Endothelial cell of umbilical vein (primary cell): ENCODE data around the gene STX4. TPM values are rescaled to one million over a fixed set of nuclear protein-coding genes. Genes with fewer than 3 reads are reported as not detected.

Experiments
- BruUV-seq: library from RNA; stranded (reverse); fragments of 400-500 nt; replicated peaks from 2 replicates; lab custom pipeline; 2021; lab: Mats Ljungman, UMichigan
- CTCF ChIA-PET: fragments of 300-600, 350-600 bp; sonication (Branson Sonifier 250); formaldehyde crosslinking; loops from one replicate; lab custom pipeline; 2021; ENCODE audit warnings: antibody characterized with exemption, inconsistent platforms; lab: Charles Lee
- POLR2A ChIA-PET: fragments of 300-600, 350-600 bp; sonication (Branson Sonifier 250); formaldehyde crosslinking; loops from one replicate; lab custom pipeline; 2021; ENCODE audit warnings: antibody characterized with exemption, inconsistent platforms; lab: Charles Lee
- DNase-seq: peaks from one replicate; pipeline ENCODE4 v3.0.0-alpha.2; 2011; ENCODE audit warnings: low read depth, low spot score
- FAIRE-seq: peaks from 2 replicates; lab custom pipeline; 2011; peaks lifted over from hg19 to GRCh38; lab: Jason Lieb, UNC
- H2AFZ ChIP-seq: 2 replicates; pipeline ENCODE4 v1.6.0; 2012; ENCODE audit warnings: low read depth, low read length, control low read depth, inconsistent platforms
- H3K27ac ChIP-seq: 2 replicates; pipeline ENCODE4 v1.5.1; 2011; ENCODE audit warnings: low read depth, mild to moderate bottlenecking, control low read depth, low read length, moderate library complexity; ENCODE audit not compliant: insufficient read depth
- H3K27me3 ChIP-seq, 2 experiments: 2 replicates each; pipeline versions ENCODE4 v1.6.0 to v1.6.1; 2011; ENCODE audit warnings: low read length in 2 of 2, mixed read lengths in 1 of 2; ENCODE audit not compliant: control insufficient read depth in 2 of 2, insufficient read depth in 2 of 2
- H3K36me3 ChIP-seq, 2 experiments: 2 replicates in 1 of 2; 3 replicates in 1 of 2; pipeline ENCODE4 v1.5.1; 2011; ENCODE audit warnings: low read length in 2 of 2, mild to moderate bottlenecking in 1 of 2, moderate library complexity in 1 of 2; ENCODE audit not compliant: control insufficient read depth in 2 of 2, insufficient read depth in 2 of 2; ENCODE audit errors: extremely low read depth in 1 of 2
- H3K4me1 ChIP-seq: 3 replicates; pipeline ENCODE4 v1.5.1; 2011; ENCODE audit warnings: mild to moderate bottlenecking, low read length; ENCODE audit not compliant: control insufficient read depth, insufficient read depth; ENCODE audit errors: extremely low read depth
- H3K4me2 ChIP-seq: 2 replicates; pipeline ENCODE4 v1.6.1; 2011; ENCODE audit warnings: low read length, control low read depth, mixed read lengths; ENCODE audit not compliant: insufficient read depth
- H3K4me3 ChIP-seq, 3 experiments: fragments of 200-600 bp in 1 of 3; sonication (generic), shearing (Covaris generic) in 1 of 3; replicated peaks in 1 of 3; 2 replicates each; pipeline ENCODE4 v1.5.1; 2011 to 2016; ENCODE audit warnings: control low read depth in 3 of 3, low read length in 3 of 3, mild to moderate bottlenecking in 2 of 3, inconsistent platforms in 1 of 3, low read depth in 1 of 3, moderate library complexity in 1 of 3; ENCODE audit not compliant: insufficient read depth in 1 of 3
- H3K79me2 ChIP-seq: 2 replicates; pipeline ENCODE4 v1.6.0; 2012; ENCODE audit warnings: low read length, inconsistent platforms; ENCODE audit not compliant: control insufficient read depth, insufficient read depth
- H3K9ac ChIP-seq: replicated peaks from 2 replicates; pipeline ENCODE3; 2011; ENCODE audit warnings: low read length, control low read depth; ENCODE audit not compliant: insufficient read depth; ENCODE audit errors: extremely low read depth
- H3K9me1 ChIP-seq: replicated peaks from 3 replicates; pipeline ENCODE4 v1.6.0; 2011; ENCODE audit warnings: mild to moderate bottlenecking, low read length; ENCODE audit not compliant: control insufficient read depth, insufficient read depth; ENCODE audit errors: extremely low read depth
- H3K9me3 ChIP-seq: replicated peaks from 2 replicates; pipeline ENCODE4 v1.5.1; 2012; ENCODE audit warnings: low read length, inconsistent platforms; ENCODE audit not compliant: control insufficient read depth, insufficient read depth
- H4K20me1 ChIP-seq: replicated peaks from 2 replicates; pipeline ENCODE3; 2011; ENCODE audit warnings: mild to moderate bottlenecking, low read length; ENCODE audit not compliant: control insufficient read depth, insufficient read depth; ENCODE audit errors: extremely low read depth
- FOS ChIP-seq: IDR thresholded peaks from 2 replicates; pipeline ENCODE4 v1.6.1; 2011; ENCODE audit warnings: mild to moderate bottlenecking, low read length, moderate library complexity, borderline replicate concordance; ENCODE audit not compliant: insufficient read depth
- GATA2 ChIP-seq: IDR thresholded peaks from 2 replicates; pipeline ENCODE4 v1.7.0; 2011; ENCODE audit warnings: low read depth, mild to moderate bottlenecking, moderate library complexity, mixed read lengths, low read length; ENCODE audit not compliant: insufficient read length, insufficient read depth
- MYC ChIP-seq: IDR thresholded peaks from one replicate; pipeline ENCODE4 v1.6.1; 2011; ENCODE audit warnings: mild to moderate bottlenecking, low read depth, low read length
- POLR2AphosphoS5 ChIP-seq: IDR thresholded peaks from 2 replicates; pipeline ENCODE4 v1.6.1; 2012; ENCODE audit warnings: low read depth, mild to moderate bottlenecking, control low read depth, low read length, moderate library complexity; ENCODE audit not compliant: insufficient read depth
- dilution Hi-C: fragments of 300-500 bp; cut with MboI; formaldehyde crosslinking; loops from one replicate; pipeline ENCODE4 v1.15.0; 2019; ENCODE audit warnings: low sequenced_read_pairs; ENCODE audit not compliant: extremely low pct_ligation_motif_present
- intact Hi-C: fragments of 100-400 bp; cut with micrococcal nuclease; formaldehyde crosslinking; loops from one replicate; pipeline ENCODE4 v1.10.0; 2022
- polyA plus RNA-seq, 4 experiments: library from polyadenylated mRNA; depleted of rRNA in 3 of 4; stranded (reverse) in 3 of 4; unstranded in 1 of 4; fragments of >200 nt; gene quantifications; 2 replicates each; pipeline versions ENCODE4 v1.2.1 to v1.2.3, GENCODE V29; 2011 to 2012; ENCODE audit warnings: missing spikeins in 1 of 4
- total RNA-seq: library from RNA; stranded (reverse); gene quantifications from 2 replicates; pipeline ENCODE4 v1.2.3, GENCODE V29; 2021
- TF ChIP-seq, protein P1 (sequence below): IDR thresholded peaks from 2 replicates; pipeline ENCODE4 v1.6.1; 2011; ENCODE audit not compliant: insufficient read depth, insufficient read length
- TF ChIP-seq, protein P2 (sequence below), 2 donors: IDR thresholded peaks; 1 replicate in 1 of 2; 2 replicates in 1 of 2; pipeline ENCODE4 v1.5.1; 2011; ENCODE audit warnings: low read length in 2 of 2, mild to moderate bottlenecking in 2 of 2, moderate library complexity in 2 of 2, control low read depth in 1 of 2, inconsistent platforms in 1 of 2, low read depth in 1 of 2; ENCODE audit not compliant: insufficient read depth in 1 of 2; ENCODE audit errors: extremely low read depth in 1 of 2

Gene STX4
- total and polyA plus RNA-seq, 2 donors (not counting 3 experiments of a cell fraction or from before 2014, with no cell fraction given), result 49.5 to 65.2 TPM

DNA sequence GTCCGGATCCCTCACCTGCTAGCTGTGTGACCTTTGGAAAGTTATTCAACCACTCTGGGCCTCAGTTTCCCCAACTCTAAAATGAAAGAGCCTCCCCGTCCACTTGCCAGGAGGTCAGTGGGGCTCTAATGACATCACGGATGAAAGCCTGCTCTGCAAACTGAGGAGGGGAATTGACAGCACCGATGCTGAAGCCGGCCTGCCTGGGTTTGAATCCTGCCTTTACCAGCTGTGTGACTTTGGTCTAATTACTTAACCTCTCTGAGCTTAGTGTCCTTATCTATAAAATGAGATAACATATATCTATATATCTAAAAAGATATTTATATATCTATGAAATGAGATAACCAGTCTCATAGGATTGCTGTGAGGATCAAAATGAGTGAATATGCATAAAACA, 24.8 kb upstream of the STX4 start:
- no peaks in the 10 kb centered on the region for H4K20me1 ChIP-seq
- H3K27me3 ChIP-seq, result peaks cover 17 to 31% of the 10 kb centered on the region in 2 experiments
- DNase-seq (no peak), FAIRE-seq (no peak)
- no peaks in the 10 kb centered on the region for H3K4me1 ChIP-seq
- H3K79me2 ChIP-seq, result no peaks in the 10 kb centered on the region
- H3K4me2 ChIP-seq, result no peak overlapping the region
- intact Hi-C loops (no loop called here), dilution Hi-C loops (no loop called here)
- ChIA-PET CTCF (interaction anchor here (0.7 kb wide), 1 partner anchor 74 kb away, joined by 3 read pairs; no protein-coding TSS in a partner anchor), POLR2A (no interaction called here)
- no peaks in the 10 kb centered on the region for H3K9me3 ChIP-seq
- H3K27ac ChIP-seq, result no peak overlapping the region
- H3K9me1 ChIP-seq, result no peaks in the 10 kb centered on the region
- no peaks in the 10 kb centered on the region for H3K36me3 ChIP-seq
- no peak overlapping the region for H3K9ac ChIP-seq
- TF ChIP-seq MYC (no peak), FOS (no peak), POLR2AphosphoS5 (no peak), GATA2 (no peak)
- TF ChIP-seq, protein P1, sequence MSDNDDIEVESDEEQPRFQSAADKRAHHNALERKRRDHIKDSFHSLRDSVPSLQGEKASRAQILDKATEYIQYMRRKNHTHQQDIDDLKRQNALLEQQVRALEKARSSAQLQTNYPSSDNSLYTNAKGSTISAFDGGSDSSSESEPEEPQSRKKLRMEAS, result no peak
- TF ChIP-seq, protein P2, sequence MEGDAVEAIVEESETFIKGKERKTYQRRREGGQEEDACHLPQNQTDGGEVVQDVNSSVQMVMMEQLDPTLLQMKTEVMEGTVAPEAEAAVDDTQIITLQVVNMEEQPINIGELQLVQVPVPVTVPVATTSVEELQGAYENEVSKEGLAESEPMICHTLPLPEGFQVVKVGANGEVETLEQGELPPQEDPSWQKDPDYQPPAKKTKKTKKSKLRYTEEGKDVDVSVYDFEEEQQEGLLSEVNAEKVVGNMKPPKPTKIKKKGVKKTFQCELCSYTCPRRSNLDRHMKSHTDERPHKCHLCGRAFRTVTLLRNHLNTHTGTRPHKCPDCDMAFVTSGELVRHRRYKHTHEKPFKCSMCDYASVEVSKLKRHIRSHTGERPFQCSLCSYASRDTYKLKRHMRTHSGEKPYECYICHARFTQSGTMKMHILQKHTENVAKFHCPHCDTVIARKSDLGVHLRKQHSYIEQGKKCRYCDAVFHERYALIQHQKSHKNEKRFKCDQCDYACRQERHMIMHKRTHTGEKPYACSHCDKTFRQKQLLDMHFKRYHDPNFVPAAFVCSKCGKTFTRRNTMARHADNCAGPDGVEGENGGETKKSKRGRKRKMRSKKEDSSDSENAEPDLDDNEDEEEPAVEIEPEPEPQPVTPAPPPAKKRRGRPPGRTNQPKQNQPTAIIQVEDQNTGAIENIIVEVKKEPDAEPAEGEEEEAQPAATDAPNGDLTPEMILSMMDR (IDR thresholded peaks at IDR 0.05; ENCODE audit: extremely low read depth in 1 of 2, insufficient read depth in 1 of 2, low read depth in 1 of 2, low read length in 2 of 2), result no peak
- no peak overlapping the region for H2AFZ ChIP-seq
- H3K4me3 ChIP-seq, result no peak overlapping the region
- no TSS peak for BruUV-seq
